ENCODE results near the gene STK39.

GRCh38 chr2:168037778-168038177 is 209.6 kb downstream of the STK39 start:
- TF ChIP-seq, protein P1, sequence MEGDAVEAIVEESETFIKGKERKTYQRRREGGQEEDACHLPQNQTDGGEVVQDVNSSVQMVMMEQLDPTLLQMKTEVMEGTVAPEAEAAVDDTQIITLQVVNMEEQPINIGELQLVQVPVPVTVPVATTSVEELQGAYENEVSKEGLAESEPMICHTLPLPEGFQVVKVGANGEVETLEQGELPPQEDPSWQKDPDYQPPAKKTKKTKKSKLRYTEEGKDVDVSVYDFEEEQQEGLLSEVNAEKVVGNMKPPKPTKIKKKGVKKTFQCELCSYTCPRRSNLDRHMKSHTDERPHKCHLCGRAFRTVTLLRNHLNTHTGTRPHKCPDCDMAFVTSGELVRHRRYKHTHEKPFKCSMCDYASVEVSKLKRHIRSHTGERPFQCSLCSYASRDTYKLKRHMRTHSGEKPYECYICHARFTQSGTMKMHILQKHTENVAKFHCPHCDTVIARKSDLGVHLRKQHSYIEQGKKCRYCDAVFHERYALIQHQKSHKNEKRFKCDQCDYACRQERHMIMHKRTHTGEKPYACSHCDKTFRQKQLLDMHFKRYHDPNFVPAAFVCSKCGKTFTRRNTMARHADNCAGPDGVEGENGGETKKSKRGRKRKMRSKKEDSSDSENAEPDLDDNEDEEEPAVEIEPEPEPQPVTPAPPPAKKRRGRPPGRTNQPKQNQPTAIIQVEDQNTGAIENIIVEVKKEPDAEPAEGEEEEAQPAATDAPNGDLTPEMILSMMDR (IDR thresholded peaks at IDR 0.05) = no peak
- TF ChIP-seq POLR2A (IDR thresholded peaks at IDR 0.05) = no peak
